Measurements from ENCODE around the gene DNAH14.
"Not testable (repeated sequence)": the region's sequence is repeated elsewhere in the genome, so short reads cannot be mapped to it uniquely, and the experiment has no call there.

DNA sequence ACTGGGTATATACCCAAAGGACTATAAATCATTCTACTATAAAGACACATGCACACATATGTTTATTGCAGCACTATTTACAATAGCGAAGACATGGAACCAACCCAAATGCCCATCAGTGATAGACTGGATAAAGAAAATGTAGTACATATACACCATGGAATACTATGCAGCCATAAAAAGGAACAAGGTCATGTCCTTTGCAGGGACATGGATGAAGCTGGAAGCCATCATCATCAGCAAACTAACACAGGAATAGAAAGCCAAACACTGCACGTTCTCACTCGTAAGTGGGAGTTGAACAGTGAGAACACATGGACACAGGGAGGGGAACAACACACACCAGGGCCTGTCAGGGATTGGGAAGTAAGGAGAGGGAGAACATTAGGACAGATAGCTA is 1.8 kb upstream of the DNAH14 start:
- TF ChIP-seq RAD21 (IDR thresholded peaks at IDR 0.05; ENCODE audit: low read length); SMC3 (IDR thresholded peaks at IDR 0.05; ENCODE audit: low read depth, low read length); POLR2A (IDR thresholded peaks at IDR 0.05; ENCODE audit: low read depth, low read length); FOS (IDR thresholded peaks at IDR 0.05; ENCODE audit: low read depth, low read length): not testable (repeated sequence)
- TF ChIP-seq, protein P1, sequence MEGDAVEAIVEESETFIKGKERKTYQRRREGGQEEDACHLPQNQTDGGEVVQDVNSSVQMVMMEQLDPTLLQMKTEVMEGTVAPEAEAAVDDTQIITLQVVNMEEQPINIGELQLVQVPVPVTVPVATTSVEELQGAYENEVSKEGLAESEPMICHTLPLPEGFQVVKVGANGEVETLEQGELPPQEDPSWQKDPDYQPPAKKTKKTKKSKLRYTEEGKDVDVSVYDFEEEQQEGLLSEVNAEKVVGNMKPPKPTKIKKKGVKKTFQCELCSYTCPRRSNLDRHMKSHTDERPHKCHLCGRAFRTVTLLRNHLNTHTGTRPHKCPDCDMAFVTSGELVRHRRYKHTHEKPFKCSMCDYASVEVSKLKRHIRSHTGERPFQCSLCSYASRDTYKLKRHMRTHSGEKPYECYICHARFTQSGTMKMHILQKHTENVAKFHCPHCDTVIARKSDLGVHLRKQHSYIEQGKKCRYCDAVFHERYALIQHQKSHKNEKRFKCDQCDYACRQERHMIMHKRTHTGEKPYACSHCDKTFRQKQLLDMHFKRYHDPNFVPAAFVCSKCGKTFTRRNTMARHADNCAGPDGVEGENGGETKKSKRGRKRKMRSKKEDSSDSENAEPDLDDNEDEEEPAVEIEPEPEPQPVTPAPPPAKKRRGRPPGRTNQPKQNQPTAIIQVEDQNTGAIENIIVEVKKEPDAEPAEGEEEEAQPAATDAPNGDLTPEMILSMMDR (conservative IDR thresholded peaks at IDR 0.05; ENCODE audit: low read depth, low read length) = not testable (repeated sequence)

Measured in IMR-90 (cell line).